Thoracic aorta (tissue), 2 donors: ENCODE results near the gene IGFBP6. TPM values are rescaled to one million over a fixed set of nuclear protein-coding genes. Genes with fewer than 3 reads are reported as not detected.

Source experiments
- ATAC-seq: fragments of 150-250 bp; one replicate; pipeline ENCODE4 v1.8.0; 2017; ENCODE audit warnings: low read depth; ENCODE audit not compliant: insufficient number of reproducible peaks, low FRiP score
- DNase-seq: peaks from one replicate; pipeline ENCODE4 v3.0.0-alpha.2; 2020; ENCODE audit warnings: low spot score
- H3K27ac ChIP-seq, 2 donors: fragments of 200-600 bp; sonication (generic); 1 replicate in 1 of 2; 2 replicates in 1 of 2; pipeline ENCODE4 v1.5.1; 2016; ENCODE audit warnings: mild to moderate bottlenecking in 2 of 2, moderate library complexity in 2 of 2
- H3K27me3 ChIP-seq: fragments of 200-600 bp; sonication (generic); replicated peaks from 2 replicates; pipeline ENCODE4 v1.6.0; 2016; ENCODE audit warnings: mild to moderate bottlenecking; ENCODE audit not compliant: insufficient read depth
- H3K36me3 ChIP-seq: fragments of 200-600 bp; sonication (generic); one replicate; pipeline ENCODE4 v1.5.1; 2016
- H3K4me1 ChIP-seq, 2 donors: fragments of 200-600 bp; sonication (generic); 1 replicate in 1 of 2; 2 replicates in 1 of 2; pipeline versions ENCODE4 v1.5.1 to v1.6.0; 2016; ENCODE audit warnings: low read depth in 2 of 2, mild to moderate bottlenecking in 1 of 2; ENCODE audit not compliant: control insufficient read depth in 1 of 2
- H3K4me3 ChIP-seq: fragments of 200-600 bp; sonication (generic); 2 replicates; pipeline ENCODE4 v1.5.1; 2016; ENCODE audit warnings: mild to moderate bottlenecking
- H3K9me3 ChIP-seq: fragments of 200-600 bp; sonication (generic); 2 replicates; pipeline ENCODE4 v1.5.1; 2016
- CTCF ChIP-seq: fragments of 200-600 bp; sonication (generic); IDR thresholded peaks from one replicate; pipeline ENCODE4 v1.5.1; 2019; ENCODE audit warnings: antibody characterized with exemption
- total RNA-seq, 2 donors: library from RNA; depleted of rRNA; stranded (reverse); fragments of >200 nt; gene quantifications; one replicate each; pipeline versions ENCODE4 v1.1.0 to v1.2.3, GENCODE V29; 2016

The IGFBP6 gene
- total RNA-seq, 2 donors from 2014 or later: 1,999 to 2,150 TPM

DNA sequence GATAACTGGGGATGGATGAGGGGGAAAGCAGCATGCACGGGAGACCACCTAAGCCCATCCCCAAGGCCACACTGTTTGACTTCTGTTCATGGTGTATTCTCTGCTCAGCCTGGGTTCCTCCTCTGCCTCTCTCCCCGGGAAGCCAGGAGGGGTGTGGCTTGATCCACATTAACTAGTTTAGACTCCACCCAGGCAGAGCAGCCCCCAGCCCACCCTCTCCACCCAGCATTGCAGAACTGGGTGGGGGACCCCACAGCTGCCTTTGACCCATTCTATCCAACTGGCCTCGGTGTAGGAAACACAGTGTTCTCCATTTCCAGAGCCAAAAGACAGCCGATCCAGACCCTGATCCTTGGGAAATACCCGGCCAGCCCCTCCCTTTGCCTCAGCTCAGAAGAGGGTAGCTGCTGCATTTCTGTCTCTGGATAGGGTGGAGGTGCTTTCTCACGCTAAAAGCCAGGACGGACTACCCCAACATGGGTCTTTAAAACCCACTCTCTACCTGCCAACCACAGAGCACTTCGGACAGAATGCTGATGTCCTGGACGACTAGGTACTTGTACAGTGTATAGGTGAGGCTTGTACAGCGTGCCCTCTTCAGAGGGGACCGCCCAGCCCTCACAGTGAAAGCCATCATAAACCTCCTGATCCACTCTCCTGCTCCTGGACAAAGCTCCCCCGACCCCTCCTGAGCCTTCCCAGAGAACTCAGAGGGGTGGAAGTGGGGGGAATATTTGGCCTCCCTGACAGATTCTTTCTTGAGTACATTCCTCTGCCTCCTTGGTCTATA, 27.7 kb upstream of the IGFBP6 start:
- ATAC-seq (no peak), DNase-seq (no peak)
- TF ChIP-seq CTCF: no peak
- H3K4me1 ChIP-seq: peaks cover 39 to 88% of the 10 kb centered on the region in 2 donors
- H3K9me3 ChIP-seq: no peaks in the 10 kb centered on the region
- H3K27ac ChIP-seq: peak overlapping the region; percentile 78 to 83
- H3K4me3 ChIP-seq: no peak overlapping the region
- peaks cover 17% of the 10 kb centered on the region for H3K36me3 ChIP-seq
- H3K27me3 ChIP-seq: no peaks in the 10 kb centered on the region

GRCh38 chr12:53070877-53071492, 26.5 kb upstream of the IGFBP6 start:
- no peaks in the 10 kb centered on the region for H3K27me3 ChIP-seq
- ATAC-seq (no peak), DNase-seq (no peak)
- TF ChIP-seq CTCF: no peak
- H3K9me3 ChIP-seq: no peaks in the 10 kb centered on the region
- H3K27ac ChIP-seq: peak overlapping the region; percentile 78 to 83
- peaks cover 35 to 76% of the 10 kb centered on the region in 2 donors for H3K4me1 ChIP-seq
- peaks cover 21% of the 10 kb centered on the region for H3K36me3 ChIP-seq
- H3K4me3 ChIP-seq: no peak overlapping the region

GRCh38 chr12:53071591-53072551, 25.6 kb upstream of the IGFBP6 start:
- peaks cover 29 to 76% of the 10 kb centered on the region in 2 donors for H3K4me1 ChIP-seq
- ATAC-seq (no peak), DNase-seq (no peak)
- H3K27me3 ChIP-seq: no peaks in the 10 kb centered on the region
- no peaks in the 10 kb centered on the region for H3K9me3 ChIP-seq
- peaks cover 22% of the 10 kb centered on the region for H3K36me3 ChIP-seq
- no peak for TF ChIP-seq CTCF
- peak overlapping the region; percentile 78 to 83 for H3K27ac ChIP-seq
- peak overlapping the region; percentile 24 for H3K4me3 ChIP-seq

DNA sequence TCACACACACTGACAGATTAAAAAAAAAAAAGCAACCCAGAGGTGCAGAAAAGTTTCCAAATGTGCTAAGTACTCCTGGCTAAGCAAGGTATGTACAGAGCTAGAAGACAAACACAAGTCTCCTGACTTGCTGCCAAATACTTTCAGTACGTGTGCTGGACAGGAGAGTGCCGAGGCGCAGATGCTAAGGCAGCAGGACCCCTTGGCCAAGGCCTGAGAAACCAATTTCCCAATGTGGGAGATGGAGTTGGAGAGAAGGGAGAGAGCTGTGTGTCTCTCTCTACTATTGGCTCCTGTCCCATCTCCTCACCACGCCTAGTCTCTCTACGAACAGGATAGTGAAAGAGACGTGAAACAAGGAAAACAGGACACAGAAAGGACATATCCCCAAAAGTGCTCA, 23.6 kb upstream of the IGFBP6 start:
- Histone ChIP-seq H3K9me3 (no peaks in the 10 kb centered on the region), H3K36me3 (peaks cover 26% of the 10 kb centered on the region), H3K4me3 (no peak overlapping the region), H3K27ac (peak overlapping the region in 1 of 2 donors; percentile 7), H3K27me3 (no peaks in the 10 kb centered on the region), H3K4me1 (peaks cover 46 to 86% of the 10 kb centered on the region in 2 donors)
- DNase-seq (no peak), ATAC-seq (no peak)
- no peak for TF ChIP-seq CTCF
